GM18873 (cell line): ENCODE results near the gene INPP4A.
"Not testable (repeated sequence)": the region's sequence is repeated elsewhere in the genome, so short reads cannot be mapped to it uniquely, and the experiment has no call there.

Experiments used
- ATAC-seq: cut with Tn5 transposase; IDR thresholded peaks from one replicate; pipeline ENCODE4 v1.9.1; 2021; ENCODE audit warnings: mild to moderate bottlenecking, moderate library complexity, moderate number of reproducible peaks; ENCODE audit not compliant: unreplicated experiment, low FRiP score

INPP4A gene

GRCh38 chr2:98444436-98445176 lies at the start of gene INPP4A:
INPP4A (plus strand) TSS chr2:98444858; CDS start chr2:98520049, 75,191 bp downstream.
- ATAC-seq, result peak; percentile 70

GRCh38 chr2:98395977-98396376 lies 48.7 kb upstream of the INPP4A start:
- ATAC-seq, result no peak

GRCh38 chr2:98396745-98397355 lies 47.8 kb upstream of the INPP4A start:
- no peak for ATAC-seq

GRCh38 chr2:98399140-98399539 lies 45.5 kb upstream of the INPP4A start:
- no peak for ATAC-seq

- ATAC-seq, result no peak
Measured at GRCh38 chr2:98403878-98404277, 40.8 kb upstream of the INPP4A start.

- ATAC-seq, result no peak
Measured at GRCh38 chr2:98404556-98405250, 40.0 kb upstream of the INPP4A start.

- no peak for ATAC-seq
Measured at GRCh38 chr2:98405301-98405700, 39.4 kb upstream of the INPP4A start.

- ATAC-seq, result no peak
Measured at GRCh38 chr2:98408155-98408554, 36.5 kb upstream of the INPP4A start.

GRCh38 chr2:98412751-98413458 lies 31.8 kb upstream of the INPP4A start:
- no peak for ATAC-seq

- ATAC-seq, result not testable (repeated sequence)
Measured at GRCh38 chr2:98414246-98414645, 30.4 kb upstream of the INPP4A start.

- ATAC-seq, result not testable (repeated sequence)
Measured at GRCh38 chr2:98415719-98416248, 28.9 kb upstream of the INPP4A start.

- no peak for ATAC-seq
Measured at GRCh38 chr2:98416383-98417159, 28.1 kb upstream of the INPP4A start.

GRCh38 chr2:98419544-98419943 lies 25.1 kb upstream of the INPP4A start:
- no peak for ATAC-seq

GRCh38 chr2:98419977-98420725 lies 24.5 kb upstream of the INPP4A start:
- ATAC-seq, result no peak

GRCh38 chr2:98422449-98422848 lies 22.2 kb upstream of the INPP4A start:
- ATAC-seq, result no peak

- no peak for ATAC-seq
Measured at GRCh38 chr2:98426771-98427170, 17.9 kb upstream of the INPP4A start.

GRCh38 chr2:98432145-98432544 lies 12.5 kb upstream of the INPP4A start:
- no peak for ATAC-seq

GRCh38 chr2:98433363-98433964 lies 11.2 kb upstream of the INPP4A start:
- ATAC-seq, result no peak

GRCh38 chr2:98434492-98434891 lies 10.2 kb upstream of the INPP4A start:
- ATAC-seq, result no peak
